Hematopoietic multipotent progenitor cell (in vitro differentiated cells): Measurements from ENCODE around the gene MSGN1. TPM values are rescaled to one million over a fixed set of nuclear protein-coding genes. Genes with fewer than 3 reads are reported as not detected.
A peak's percentile ranks its signal among the peaks of the same experiment; 100 is the strongest.
"Not testable (repeated sequence)": the region's sequence is repeated elsewhere in the genome, so short reads cannot be mapped to it uniquely, and the experiment has no call there.

Experiments used
- DNase-seq, 3 donors: peaks; one replicate each; pipeline ENCODE4 v3.0.0-alpha.2; 2011 to 2015; ENCODE audit warnings: low read depth in 2 of 3, low spot score in 2 of 3
- total RNA-seq: library from RNA; depleted of rRNA; stranded (reverse); fragments of >200 nt; gene quantifications from one replicate; pipeline ENCODE4 v1.2.3, GENCODE V29; 2012

The MSGN1 gene
- total RNA-seq, 1 donor = not detected

DNA sequence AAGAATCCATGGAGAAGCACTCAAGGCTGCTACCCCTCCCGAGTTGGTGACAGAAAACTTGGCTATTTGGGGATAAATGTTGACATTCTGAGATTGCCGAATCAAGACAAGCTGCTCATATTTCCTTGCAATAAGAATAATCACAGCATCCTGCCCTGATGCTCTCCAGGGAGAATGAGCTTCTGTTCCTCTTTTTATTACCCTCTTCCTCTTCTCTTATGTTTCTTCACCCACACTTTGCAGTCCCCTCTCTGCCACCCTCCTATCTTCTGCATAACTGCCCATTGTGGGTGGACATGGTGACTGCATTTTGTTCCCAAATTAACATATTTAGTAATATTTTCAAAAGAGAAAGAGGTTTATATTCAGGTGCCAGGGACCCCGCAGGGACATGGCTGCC, 11.9 kb upstream of the MSGN1 start:
- peak in 1 of 3 donors; percentile 30 for DNase-seq

DNA sequence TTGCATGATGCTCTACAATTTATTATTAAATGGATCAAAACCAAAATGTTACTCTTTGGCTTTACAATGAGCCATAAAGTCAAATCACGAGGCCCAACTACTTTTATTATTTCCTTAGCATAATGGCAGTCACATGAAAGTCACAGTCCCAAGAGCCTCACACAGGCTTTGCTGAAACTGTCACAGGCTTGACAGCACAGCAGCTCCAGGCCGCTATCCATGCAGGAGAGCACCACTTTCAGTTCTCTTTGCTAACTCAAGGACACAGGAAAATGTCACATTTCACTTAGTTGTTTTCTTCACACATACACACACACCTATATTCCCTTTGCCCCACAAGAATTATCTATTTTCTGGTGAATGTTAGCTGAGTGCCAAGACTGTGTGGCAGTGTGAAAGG, 11.1 kb upstream of the MSGN1 start:
- no peak for DNase-seq

DNA sequence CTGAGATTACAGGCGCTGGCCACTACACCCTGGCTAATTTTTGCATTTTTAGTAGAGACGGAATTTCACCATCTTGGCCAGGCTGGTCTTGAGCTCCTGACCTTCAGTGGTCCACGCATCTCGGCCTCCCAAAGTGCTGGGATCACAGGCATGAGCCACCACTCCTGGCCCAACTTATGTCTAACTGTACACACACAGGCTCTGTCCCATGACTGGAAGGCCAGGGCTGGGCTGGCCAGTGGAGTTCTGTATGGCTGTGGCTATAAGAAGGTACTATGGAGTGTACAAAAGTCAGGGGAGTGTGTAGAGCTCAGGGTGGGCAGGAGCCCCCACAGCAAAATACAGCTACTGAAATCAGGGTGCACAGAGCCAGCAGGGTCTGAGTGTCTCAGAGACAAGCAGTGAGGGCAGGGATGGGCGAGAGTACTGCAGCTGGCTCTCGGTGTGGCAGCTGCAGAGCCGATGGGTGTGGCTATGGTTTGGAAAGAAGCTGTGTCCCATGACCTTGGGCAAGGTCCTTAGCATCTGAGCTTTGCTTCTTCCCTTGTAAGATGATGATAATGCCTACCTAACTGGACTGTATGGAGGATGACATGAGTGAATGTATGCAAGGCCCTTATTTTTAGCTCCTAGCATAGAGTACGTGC, 10.4 kb upstream of the MSGN1 start:
- DNase-seq = no peak

DNA sequence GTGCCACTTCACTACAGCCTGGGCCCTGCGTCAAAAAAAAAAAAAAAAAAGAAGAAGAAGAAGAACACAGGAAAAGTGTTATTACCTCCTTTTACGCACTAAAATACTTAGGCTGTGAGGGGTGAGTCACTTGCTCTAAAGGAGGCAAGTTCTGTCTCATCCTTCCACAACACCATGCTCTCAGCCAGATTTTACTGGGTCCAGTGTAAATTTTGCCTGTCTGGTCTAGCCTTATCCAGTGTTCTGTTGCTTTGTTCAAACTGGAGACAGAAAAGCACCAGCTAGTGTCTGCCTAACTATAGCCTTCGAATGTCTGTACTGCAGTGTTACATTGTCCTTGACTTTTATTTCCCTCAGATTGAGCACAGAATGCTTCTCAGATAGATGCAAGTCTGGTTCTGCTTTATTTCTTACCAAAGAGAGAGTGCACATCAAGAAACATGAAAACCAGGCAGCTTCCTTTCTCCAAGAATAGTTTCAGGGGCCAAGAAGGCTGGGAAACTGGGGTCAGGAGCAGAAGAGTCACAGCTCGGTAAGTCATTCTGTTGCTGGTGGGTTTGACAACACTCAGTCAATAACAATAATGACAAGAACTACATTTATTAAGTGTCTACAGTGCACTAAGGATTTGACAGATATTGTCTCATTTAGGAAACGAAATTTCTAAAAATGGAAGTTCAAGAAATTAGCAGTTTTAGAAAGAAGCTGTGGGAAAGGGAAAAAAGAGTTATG, 3.1 kb upstream of the MSGN1 start:
- DNase-seq = no peak

DNA sequence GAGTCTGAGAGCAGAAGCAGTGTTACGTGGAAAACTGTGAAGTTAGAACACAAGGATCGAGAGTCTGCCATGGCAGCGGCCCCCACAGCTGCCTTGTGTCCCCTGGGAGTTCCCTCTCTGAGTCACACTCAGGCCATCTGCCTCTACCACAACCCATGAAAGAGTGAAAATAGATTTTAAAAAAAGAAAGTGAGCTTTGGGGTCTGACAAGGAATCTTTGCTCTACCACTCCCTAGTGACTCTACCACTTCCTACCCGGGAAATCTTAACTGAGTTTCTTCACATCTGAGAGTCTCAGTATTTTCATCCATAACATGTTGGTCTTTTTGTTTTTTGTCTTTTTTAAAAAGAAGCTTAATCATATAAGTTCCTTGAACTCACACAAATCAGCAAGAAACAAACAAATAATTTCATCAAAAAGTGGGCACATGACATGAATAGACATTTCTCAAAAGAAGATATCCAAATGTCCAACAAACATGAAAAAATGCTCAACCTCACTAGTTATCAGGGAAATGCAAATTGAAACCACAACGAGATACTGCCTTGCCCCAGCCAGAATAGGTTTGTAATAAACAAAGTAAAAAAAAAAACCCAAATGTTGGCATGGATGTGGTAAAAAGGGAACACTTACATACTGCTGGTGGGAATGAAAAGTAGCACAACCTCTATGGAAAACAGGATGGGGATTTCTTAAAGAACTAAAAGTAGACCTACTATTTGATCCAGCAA, 2.4 kb upstream of the MSGN1 start:
- no peak for DNase-seq

DNA sequence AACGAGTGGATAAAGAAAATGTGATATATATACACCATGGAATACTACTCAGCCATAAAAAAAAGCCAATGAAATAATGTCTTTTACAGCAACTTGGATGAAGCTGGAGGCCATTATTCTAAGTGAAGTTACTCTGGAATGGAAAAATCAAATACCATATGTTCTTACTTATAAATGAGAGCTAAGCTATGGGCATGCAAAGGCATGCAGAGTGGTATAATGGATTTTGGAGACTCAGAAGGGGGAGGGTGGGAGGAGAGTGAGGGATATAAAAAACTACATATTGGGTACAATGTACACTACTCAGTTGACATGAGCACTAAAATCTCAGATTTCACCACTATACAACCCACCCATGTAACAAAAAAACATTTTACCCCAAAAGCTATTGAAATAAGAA, 1.7 kb upstream of the MSGN1 start:
- no peak for DNase-seq

DNA sequence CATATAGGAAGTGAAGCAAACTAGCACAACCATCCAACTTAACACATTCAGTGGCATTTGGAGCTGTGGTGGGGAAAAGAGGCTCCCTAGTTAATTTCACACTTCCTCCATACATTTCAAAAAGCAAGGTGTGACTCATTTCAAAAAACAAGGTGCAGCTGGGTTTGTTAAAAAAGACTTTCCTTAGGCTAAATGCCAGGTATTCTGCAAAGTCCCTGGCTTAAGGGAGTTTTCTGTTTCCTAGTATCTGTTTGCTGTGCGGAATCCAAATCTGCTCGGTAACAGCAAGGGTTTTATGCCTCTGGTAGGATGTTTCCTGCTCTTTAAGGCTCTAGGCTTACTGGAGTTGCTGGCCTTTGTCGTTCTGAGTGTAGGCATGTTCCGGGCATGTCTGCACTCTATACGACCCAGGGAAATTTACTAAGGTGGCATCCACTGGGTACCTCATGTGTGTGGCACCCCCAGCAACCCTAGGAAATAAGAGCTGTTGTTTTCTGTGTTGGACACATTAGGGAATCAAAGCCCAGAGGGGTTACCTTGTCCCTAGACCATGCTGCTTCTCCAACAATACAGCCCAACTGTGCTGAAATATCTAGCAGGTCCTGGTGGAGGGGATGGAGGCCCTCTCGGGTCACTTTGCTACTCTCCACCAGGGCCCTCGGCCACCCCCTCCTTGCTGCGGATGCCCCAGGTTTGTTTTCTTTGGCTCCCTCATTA, 634 bp upstream of the MSGN1 start:
- no peak for DNase-seq

DNA sequence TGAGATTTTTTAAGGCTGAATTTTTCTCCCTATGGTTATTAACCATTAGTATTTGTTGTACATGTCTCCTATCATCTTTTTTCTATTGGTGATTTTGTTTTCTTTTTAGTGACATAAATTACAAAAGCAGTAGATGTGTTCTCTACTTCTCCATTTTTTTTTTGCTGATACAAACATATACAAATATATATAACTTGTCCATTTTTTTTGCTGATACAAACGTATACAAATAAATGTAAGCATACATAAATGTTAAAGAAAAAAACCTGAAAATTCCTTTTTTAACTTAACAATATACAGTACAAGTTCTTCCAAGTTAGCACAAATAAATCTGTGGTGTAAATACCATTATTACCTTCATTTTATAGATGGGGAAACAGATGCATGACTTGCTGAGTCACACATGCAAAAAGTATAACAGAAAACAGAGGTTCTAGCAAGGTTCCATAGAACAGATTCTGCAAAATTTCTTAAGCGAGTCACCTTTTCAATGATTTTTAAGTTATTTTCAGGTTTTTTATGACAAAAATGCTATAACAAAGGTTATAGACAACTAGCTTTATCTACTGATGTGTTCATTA, 2.1 kb downstream of the MSGN1 start:
- DNase-seq = peak in 1 of 3 donors; percentile 55

DNA sequence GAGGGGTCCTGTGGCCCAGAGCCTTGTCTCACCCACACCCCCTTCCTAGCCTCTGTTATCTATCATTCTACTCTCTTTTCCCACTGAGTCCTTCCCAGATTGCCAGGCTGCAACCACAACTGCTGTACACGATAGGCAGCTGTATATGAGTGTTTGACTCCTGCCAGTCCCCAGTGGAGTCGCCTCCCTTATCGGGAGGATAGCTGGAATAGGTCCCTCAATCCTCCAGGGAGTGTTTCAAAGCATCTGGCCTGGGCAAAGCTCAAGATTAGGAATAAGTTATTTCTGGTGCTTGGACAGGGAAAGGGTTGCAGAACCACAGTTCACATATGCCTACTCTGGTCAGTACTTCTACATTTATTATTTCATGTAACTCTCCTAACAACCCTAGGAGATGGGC, 4.8 kb downstream of the MSGN1 start:
- DNase-seq = no peak

DNA sequence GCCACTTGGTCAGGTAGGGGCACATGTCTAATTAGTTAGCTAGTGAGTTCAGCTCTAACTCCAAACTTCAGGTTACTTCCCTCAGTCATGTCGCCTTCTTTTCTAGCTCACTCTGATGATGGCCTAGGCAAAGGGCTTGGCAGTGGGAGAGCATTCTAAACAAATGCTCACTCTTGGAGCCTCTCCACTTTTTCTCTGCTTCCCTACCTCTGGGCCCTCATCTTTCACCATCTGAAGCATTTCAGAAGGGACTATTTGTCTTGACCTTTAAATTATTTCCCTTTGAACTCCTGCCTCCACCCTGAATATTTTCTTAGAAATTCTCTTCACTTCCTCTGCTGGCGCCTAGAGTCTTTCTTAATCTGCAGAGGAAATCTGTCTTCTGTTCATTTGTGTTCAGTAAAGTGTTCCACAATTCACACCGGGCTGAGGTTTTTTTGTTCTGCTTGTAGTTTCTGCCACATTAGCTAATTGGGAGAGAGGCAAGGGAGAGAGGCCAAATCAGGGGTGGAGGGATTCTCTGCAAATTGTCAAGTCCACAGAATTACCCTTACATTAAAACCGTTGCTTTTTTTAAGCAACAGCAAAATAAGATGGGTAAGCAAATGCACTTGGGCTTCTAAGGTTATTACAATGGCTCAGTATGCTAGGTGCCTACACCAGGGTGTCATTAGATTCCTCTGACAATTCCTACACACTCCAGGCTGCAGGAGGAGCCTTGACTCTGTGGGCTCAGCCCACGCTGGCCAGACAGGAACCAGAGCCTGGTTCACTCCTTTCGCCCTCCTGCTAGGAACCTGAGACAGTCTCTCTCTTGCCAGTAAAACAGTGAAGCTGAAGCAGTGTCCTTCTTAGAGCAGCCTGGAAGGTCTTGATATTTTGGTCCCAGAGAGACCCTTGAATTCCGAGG, 5.5 kb downstream of the MSGN1 start:
- DNase-seq = no peak

DNA sequence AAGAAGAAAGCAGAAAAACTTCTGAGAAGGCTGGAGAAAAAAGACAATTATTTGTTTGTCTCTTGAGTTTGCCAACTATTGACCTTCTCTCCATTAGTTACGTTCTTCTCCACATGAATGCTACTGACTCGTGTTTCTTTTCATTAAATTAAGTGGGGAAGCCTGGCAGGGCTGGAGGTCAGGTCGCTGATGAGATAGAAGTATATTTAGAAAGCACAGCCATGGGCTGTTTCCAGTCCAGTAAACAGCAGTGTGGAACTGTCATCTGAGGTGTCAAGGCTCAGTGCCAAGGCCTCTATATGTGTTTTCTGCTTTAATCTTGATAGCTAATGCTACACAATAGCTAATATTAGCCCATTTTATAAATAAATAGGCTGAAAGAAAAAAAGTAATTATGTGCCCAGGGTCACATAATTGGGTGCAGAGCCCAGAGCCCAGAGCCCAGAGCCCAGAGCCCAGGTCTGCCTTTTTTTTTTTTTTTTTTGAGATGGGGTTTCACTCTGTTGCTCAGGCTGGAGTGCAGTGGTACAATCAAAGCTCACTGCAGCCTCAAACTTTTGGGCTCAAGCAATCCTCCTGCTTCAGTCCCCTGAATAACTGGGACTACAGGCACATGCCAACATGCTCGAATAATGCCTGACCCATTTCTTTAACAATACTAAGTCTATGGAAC, 6.3 kb downstream of the MSGN1 start:
- no peak for DNase-seq

DNA sequence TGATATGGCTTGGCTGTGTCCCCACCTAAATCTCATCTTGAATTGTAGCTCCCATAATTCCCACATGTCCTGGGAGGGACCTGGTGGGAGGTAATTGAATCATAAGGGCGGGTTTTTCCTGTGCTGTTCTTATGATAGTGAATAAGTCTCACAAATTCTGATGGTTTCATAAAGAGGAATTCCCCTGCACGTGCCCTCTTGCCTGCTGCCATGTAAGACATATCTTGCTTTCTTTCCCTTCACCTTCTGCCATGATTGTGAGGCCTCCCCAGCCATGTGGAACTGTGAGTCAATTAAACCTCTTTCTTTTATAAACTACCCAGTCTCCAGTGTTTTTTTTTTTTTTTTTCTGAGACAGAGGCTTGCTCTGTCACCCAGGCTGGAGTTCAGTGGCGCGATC, 7.4 kb downstream of the MSGN1 start:
- not testable (repeated sequence) for DNase-seq

DNA sequence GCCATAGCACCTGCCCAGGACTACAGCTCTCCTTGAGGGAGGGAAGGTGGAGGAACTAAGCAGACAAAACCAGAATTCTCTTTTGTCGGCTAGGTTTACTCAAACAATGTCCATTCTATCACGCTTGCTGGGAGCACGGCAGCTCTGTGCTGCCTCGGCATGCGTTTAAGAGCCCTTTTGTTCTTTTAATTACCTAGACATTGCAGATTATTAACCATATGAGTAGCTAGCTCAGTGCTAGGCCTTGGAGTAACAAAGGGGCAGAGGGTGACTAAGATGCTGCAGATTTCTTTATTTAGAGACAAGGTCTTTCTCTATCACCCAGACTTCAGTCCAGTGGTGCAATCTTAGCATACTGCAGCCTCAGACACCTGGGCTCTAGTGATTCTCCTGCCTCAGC, 11.1 kb downstream of the MSGN1 start:
- no peak for DNase-seq

DNA sequence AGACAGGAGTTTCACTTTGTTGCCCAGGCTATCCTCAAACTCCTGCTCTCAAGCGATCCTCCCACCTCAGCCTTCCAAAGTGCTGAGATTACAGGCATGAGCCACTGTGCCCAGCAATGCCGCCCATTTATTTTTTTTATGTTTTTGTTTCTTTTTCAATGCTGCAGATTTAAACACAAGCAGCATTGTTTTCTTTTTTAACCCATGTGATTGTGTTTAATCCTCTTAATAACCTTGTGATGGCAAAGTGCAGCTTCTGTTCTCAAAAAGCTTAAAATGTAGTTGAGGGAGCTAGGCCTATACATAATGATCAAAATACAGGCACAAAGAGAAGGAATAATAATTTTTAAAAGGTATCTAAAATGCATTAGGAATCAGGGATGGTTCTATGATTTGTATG, 11.5 kb downstream of the MSGN1 start:
- DNase-seq = no peak

DNA sequence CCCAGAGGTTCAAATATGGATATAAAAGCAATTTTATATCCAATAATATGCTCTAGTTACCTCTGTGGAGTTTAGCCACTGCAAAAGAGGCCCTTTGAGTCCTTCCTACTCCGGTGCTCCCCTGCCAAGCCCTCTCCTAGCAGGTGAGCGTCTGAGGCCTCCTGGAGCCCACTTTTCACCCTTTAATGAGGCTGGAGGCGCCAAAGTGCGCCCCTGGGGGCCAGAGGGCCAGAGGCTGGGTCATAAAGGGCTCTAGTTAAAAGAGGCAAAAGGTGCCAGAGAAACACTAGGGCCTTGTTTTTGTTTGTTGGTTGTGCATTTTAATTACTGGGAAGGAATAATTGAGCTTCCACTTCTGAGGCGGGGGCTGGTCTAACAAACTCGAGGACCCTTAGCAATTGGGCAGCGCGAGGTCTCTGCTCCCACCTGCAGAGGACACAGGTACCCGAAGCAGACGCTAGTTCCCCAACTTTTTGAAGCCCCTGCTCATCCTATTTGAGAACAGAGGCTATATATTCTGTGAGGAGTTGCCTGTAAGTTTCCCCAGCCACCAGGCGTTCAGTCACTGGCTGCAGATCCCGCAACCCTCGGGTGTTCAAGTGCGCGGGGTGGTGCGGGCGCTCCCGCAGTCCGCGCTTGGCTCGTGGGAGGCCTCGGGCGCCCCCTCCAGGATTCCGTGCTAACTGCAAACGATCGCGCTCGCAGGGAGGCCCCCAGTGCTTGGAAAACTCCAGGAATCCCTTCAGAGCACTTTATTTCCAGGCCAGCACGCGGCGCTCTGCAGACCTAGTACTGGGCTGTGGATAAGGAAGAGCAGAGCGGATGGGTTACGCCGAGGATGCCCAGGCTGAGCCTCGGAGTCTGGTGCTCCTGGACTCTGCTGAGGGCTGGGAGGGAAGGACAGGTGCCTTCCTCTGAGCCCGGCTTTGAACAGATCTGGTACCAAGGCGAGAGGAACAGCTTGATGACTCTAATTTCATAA, 14.1 kb downstream of the MSGN1 start:
- DNase-seq = peak in 2 of 3 donors; percentile 46 to 64

DNA sequence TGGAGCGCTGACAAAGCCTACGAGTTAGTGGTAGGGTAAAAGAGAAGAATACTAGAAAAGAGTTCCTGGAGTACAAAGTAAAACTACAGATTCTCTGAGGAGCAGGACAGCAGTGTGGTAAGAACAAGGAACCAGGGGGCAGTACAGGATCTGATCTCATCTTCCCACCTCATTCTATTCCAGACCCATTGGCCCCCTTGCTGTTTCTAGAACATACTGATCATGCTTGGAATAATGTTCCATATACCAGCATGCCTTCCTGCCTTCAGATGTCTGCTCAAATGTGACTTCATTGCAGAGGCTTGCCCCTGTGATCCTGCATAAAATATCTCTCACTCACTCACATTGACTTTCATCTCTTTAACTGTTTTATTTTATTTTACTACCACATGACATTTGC, 19.3 kb downstream of the MSGN1 start:
- no peak for DNase-seq

DNA sequence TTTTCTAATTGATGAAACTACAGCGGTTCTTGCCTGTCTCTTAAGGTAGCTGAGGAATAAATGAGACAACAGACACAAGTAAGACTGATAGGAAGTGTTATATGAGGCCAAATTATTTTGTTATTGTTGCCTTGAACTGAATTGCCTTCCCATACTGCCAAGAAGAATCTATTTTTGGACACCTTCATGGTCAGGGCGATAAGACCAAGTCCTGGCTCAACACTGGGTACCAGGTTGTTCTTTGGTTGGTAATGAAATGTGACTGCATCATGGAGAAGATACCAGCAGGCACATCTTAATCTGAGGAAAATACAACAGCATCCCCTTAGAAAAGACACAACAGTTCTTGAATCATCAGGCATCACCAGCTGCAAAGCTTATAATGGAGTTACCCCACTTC, 23.7 kb downstream of the MSGN1 start:
- DNase-seq = no peak

DNA sequence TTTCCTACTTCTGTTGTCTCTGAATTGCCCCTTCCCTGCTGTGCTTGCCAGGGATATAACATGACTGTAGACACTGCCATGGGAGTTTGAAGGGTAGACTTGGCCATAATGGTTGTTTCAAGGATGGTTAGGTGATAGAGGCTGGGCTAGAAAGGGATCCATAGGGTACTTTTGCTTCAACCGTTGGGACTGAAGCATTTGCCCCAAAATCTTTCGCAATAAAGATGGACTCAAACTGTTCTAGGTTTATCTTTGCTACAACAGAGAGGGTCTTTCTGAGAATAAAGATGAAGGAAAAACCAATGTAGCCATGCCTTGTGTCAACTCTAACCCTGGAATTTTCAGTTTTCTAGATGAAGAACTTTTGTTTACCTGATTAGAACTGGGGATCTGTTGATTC, 27.2 kb downstream of the MSGN1 start:
- DNase-seq = no peak
